IMR-90 (cell line): ENCODE data around the gene EPB41L2. TPM values are rescaled to one million over a fixed set of nuclear protein-coding genes. Genes with fewer than 3 reads are reported as not detected.

Experiments used
- ATAC-seq: fragments of 200-7000 bp; cut with Tn5 transposase; 2 replicates; pipeline ENCODE4 v1.9.1; 2020; ENCODE audit warnings: low read depth, mild to moderate bottlenecking, moderate library complexity
- BruUV-seq: library from RNA; stranded (reverse); fragments of 400-500 nt; replicated peaks from 2 replicates; lab custom pipeline; 2021; lab: Mats Ljungman, UMichigan
- CTCF ChIA-PET: fragments of 300-600 bp; formaldehyde crosslinking; extraction: SDS; loops from one replicate; lab custom pipeline; 2021; ENCODE audit warnings: antibody characterized with exemption; lab: Yijun Ruan, JAX
- POLR2A ChIA-PET: fragments of 300-600 bp; sonication (Branson Sonifier 250); formaldehyde crosslinking; loops from one replicate; lab custom pipeline; 2022; ENCODE audit warnings: antibody characterized with exemption; ENCODE audit not compliant: unreplicated experiment; lab: Charles Lee
- DNase-seq: peaks from one replicate; pipeline ENCODE4 v3.0.0; 2013
- H2AFZ ChIP-seq: replicated peaks from 2 replicates; pipeline ENCODE3; 2013; ENCODE audit warnings: low read length, mild to moderate bottlenecking; ENCODE audit not compliant: poor library complexity
- H2AK5ac ChIP-seq: 2 replicates; pipeline ENCODE4 v1.6.1; 2013; ENCODE audit warnings: low read depth, low read length, inconsistent platforms
- H2AK9ac ChIP-seq: replicated peaks from 2 replicates; pipeline ENCODE3; 2013; ENCODE audit warnings: mild to moderate bottlenecking, low read depth, low read length, moderate library complexity; ENCODE audit not compliant: poor library complexity
- H2BK120ac ChIP-seq: 2 replicates; pipeline ENCODE4 v1.6.1; 2013; ENCODE audit warnings: low read depth, low read length, inconsistent platforms
- H2BK15ac ChIP-seq: 3 replicates; pipeline ENCODE4 v1.6.1; 2013; ENCODE audit warnings: low read depth, low read length, inconsistent platforms
- H2BK20ac ChIP-seq: 2 replicates; pipeline ENCODE4 v1.6.1; 2013; ENCODE audit warnings: low read depth, mild to moderate bottlenecking, inconsistent platforms, low read length, moderate library complexity
- H2BK5ac ChIP-seq: 2 replicates; pipeline ENCODE4 v1.6.1; 2013; ENCODE audit warnings: mild to moderate bottlenecking, low read depth, low read length, inconsistent platforms; ENCODE audit not compliant: poor library complexity, severe bottlenecking
- H3K14ac ChIP-seq: replicated peaks from 2 replicates; pipeline ENCODE4 v1.6.1; 2013; ENCODE audit warnings: low read depth, low read length, inconsistent platforms
- H3K18ac ChIP-seq: 2 replicates; pipeline ENCODE4 v1.6.1; 2013; ENCODE audit warnings: low read depth, low read length, control low read depth
- H3K23ac ChIP-seq: 2 replicates; pipeline ENCODE4 v1.6.1; 2013; ENCODE audit warnings: low read depth, low read length, inconsistent platforms
- H3K27ac ChIP-seq: 2 replicates; pipeline ENCODE4 v1.5.1; 2013; ENCODE audit warnings: mild to moderate bottlenecking, control low read depth, low read length; ENCODE audit not compliant: insufficient read depth
- H3K27me3 ChIP-seq: 2 replicates; pipeline ENCODE4 v1.6.1; 2013; ENCODE audit warnings: low read length; ENCODE audit not compliant: control insufficient read depth, insufficient read depth
- H3K36me3 ChIP-seq: 2 replicates; pipeline ENCODE4 v1.6.1; 2013; ENCODE audit warnings: low read length, mixed read lengths; ENCODE audit not compliant: control insufficient read depth, insufficient read depth
- H3K4ac ChIP-seq: 2 replicates; pipeline ENCODE4 v1.6.1; 2013; ENCODE audit warnings: low read depth, low read length, inconsistent platforms
- H3K4me1 ChIP-seq: 2 replicates; pipeline ENCODE4 v1.6.1; 2013; ENCODE audit warnings: low read length, mixed read lengths; ENCODE audit not compliant: control insufficient read depth, insufficient read depth
- H3K4me2 ChIP-seq: 2 replicates; pipeline ENCODE4 v1.6.1; 2013; ENCODE audit warnings: low read depth, mild to moderate bottlenecking, control low read depth, low read length, moderate library complexity
- H3K4me3 ChIP-seq: 2 replicates; pipeline ENCODE4 v1.5.1; 2013; ENCODE audit warnings: low read depth, mild to moderate bottlenecking, control low read depth, low read length, moderate library complexity; ENCODE audit not compliant: insufficient read depth
- H3K56ac ChIP-seq: 2 replicates; pipeline ENCODE4 v1.6.1; 2013; ENCODE audit warnings: low read length, inconsistent platforms; ENCODE audit not compliant: insufficient read depth; ENCODE audit errors: extremely low read depth
- H3K79me1 ChIP-seq, 2 experiments: 2 replicates each; pipeline ENCODE4 v1.6.1; 2013; ENCODE audit warnings: low read length in 2 of 2, inconsistent platforms in 1 of 2, low read depth in 1 of 2
- H3K9ac ChIP-seq: 2 replicates; pipeline ENCODE4 v1.6.1; 2013; ENCODE audit warnings: low read depth, low read length, control low read depth
- H3K9me1 ChIP-seq: 2 replicates; pipeline ENCODE4 v1.6.1; 2013; ENCODE audit warnings: low read length, inconsistent platforms; ENCODE audit not compliant: insufficient read depth
- H3K9me3 ChIP-seq: 2 replicates; pipeline ENCODE4 v1.6.1; 2013; ENCODE audit warnings: low read length; ENCODE audit not compliant: control insufficient read depth, insufficient read depth
- H4K20me1 ChIP-seq: 2 replicates; pipeline ENCODE4 v1.6.1; 2013; ENCODE audit warnings: low read length, inconsistent platforms; ENCODE audit not compliant: insufficient read depth
- H4K5ac ChIP-seq: 2 replicates; pipeline ENCODE4 v1.6.1; 2013; ENCODE audit warnings: mild to moderate bottlenecking, low read depth, low read length, control low read depth
- H4K8ac ChIP-seq, 2 experiments: 2 replicates each; pipeline ENCODE4 v1.6.1; 2013; ENCODE audit warnings: low read depth in 2 of 2, low read length in 2 of 2, control low read depth in 1 of 2, inconsistent platforms in 1 of 2
- H4K91ac ChIP-seq: 2 replicates; pipeline ENCODE4 v1.6.1; 2013; ENCODE audit warnings: low read depth, low read length, inconsistent platforms; ENCODE audit not compliant: insufficient read depth
- BHLHE40 ChIP-seq: fragments of 150-350 bp; IDR thresholded peaks from 2 replicates; pipeline ENCODE4 v1.6.1; 2016; ENCODE audit warnings: mild to moderate bottlenecking, low read depth, low read length
- CEBPB ChIP-seq: IDR thresholded peaks from 2 replicates; pipeline ENCODE4 v1.6.1; 2012; ENCODE audit warnings: low read depth, low read length, improper control_type of control experiment
- CHD1 ChIP-seq: IDR thresholded peaks from 2 replicates; pipeline ENCODE4 v1.6.1; 2012; ENCODE audit warnings: low read depth, low read length, improper control_type of control experiment
- FOS ChIP-seq: fragments of 150-350 bp; IDR thresholded peaks from 2 replicates; pipeline ENCODE4 v1.6.1; 2016; ENCODE audit warnings: low read depth, low read length
- MAFK ChIP-seq: IDR thresholded peaks from 2 replicates; pipeline ENCODE4 v1.6.1; 2012; ENCODE audit warnings: low read depth, low read length, improper control_type of control experiment
- MAZ ChIP-seq: IDR thresholded peaks from 2 replicates; pipeline ENCODE4 v1.6.1; 2012; ENCODE audit warnings: low read depth, mild to moderate bottlenecking, low read length, improper control_type of control experiment, moderate library complexity, borderline replicate concordance
- MXI1 ChIP-seq: IDR thresholded peaks from 2 replicates; pipeline ENCODE4 v1.6.1; 2012; ENCODE audit warnings: low read depth, mild to moderate bottlenecking, low read length, moderate library complexity, borderline replicate concordance
- NFE2L2 ChIP-seq: fragments of 150-350 bp; IDR thresholded peaks from 2 replicates; pipeline ENCODE4 v1.6.1; 2016; ENCODE audit warnings: low read depth, mild to moderate bottlenecking, low read length
- POLR2A ChIP-seq: IDR thresholded peaks from 2 replicates; pipeline ENCODE4 v1.6.1; 2012; ENCODE audit warnings: mild to moderate bottlenecking, low read depth, low read length
- RAD21 ChIP-seq: IDR thresholded peaks from 2 replicates; pipeline ENCODE4 v1.6.1; 2012; ENCODE audit warnings: low read length, improper control_type of control experiment
- RCOR1 ChIP-seq: IDR thresholded peaks from 2 replicates; pipeline ENCODE4 v1.6.1; 2012; ENCODE audit warnings: mild to moderate bottlenecking, low read length, improper control_type of control experiment; ENCODE audit not compliant: insufficient replicate concordance
- RFX5 ChIP-seq: IDR thresholded peaks from 2 replicates; pipeline ENCODE4 v1.8.0; 2012; ENCODE audit warnings: low read depth, mild to moderate bottlenecking, low read length, moderate library complexity
- SMC3 ChIP-seq: fragments of 150-350 bp; IDR thresholded peaks from 2 replicates; pipeline ENCODE4 v1.6.1; 2016; ENCODE audit warnings: low read depth, mild to moderate bottlenecking, antibody characterized with exemption, low read length, moderate library complexity
- WGBS, 2 experiments: methylation state at CpG; one replicate each; pipeline versions ENCODE4 v1.1.5 to v1.1.7; 2013; ENCODE audit warnings: missing lambda C conversion rate in 2 of 2; ENCODE audit not compliant: insufficient read length in 1 of 2; ENCODE audit errors: extremely low coverage in 2 of 2; 5-methylcytosine and 5-hydroxymethylcytosine counted together
- dilution Hi-C: fragments of 300-500 bp; cut with HindIII; formaldehyde crosslinking; loops from one replicate; pipeline ENCODE4 v1.14.3; 2018; ENCODE audit warnings: low sequenced_read_pairs; ENCODE audit not compliant: unreplicated experiment
- in situ Hi-C: fragments of 300-500 bp; cut with MboI; formaldehyde crosslinking; loops from 3 replicates; pipeline ENCODE4 v1.14.3; 2019; ENCODE audit warnings: low sequenced_read_pairs, inconsistent platforms, mixed read lengths
- intact Hi-C: fragments of 100-400 bp; cut with micrococcal nuclease; formaldehyde crosslinking; loops from 2 replicates; pipeline ENCODE4 v1.10.0; 2022
- polyA plus RNA-seq, 3 experiments: library from polyadenylated mRNA; depleted of rRNA; stranded (reverse); fragments of >200 nt; gene quantifications; 2 replicates each; pipeline ENCODE4 v1.2.3, GENCODE V29; 2012; ENCODE audit warnings: low replicate concordance in 1 of 3
- total RNA-seq: library from RNA; depleted of rRNA; stranded (reverse); fragments of >200 nt; gene quantifications from 2 replicates; pipeline ENCODE4 v1.2.3, GENCODE V29; 2012
- TF ChIP-seq, protein P1 (sequence below): fragments of 150-350 bp; IDR thresholded peaks from 2 replicates; pipeline ENCODE4 v1.6.1; 2016; ENCODE audit warnings: low read depth, mild to moderate bottlenecking, low read length, moderate library complexity, borderline replicate concordance
- TF ChIP-seq, protein P2 (sequence below): fragments of 150-350 bp; IDR thresholded peaks from 2 replicates; pipeline ENCODE4 v1.6.1; 2017; ENCODE audit warnings: mild to moderate bottlenecking, antibody characterized with exemption, low read length, low read depth
- TF ChIP-seq, protein P3 (sequence below): conservative IDR thresholded peaks from 2 replicates; pipeline ENCODE4 v1.5.1; 2012; ENCODE audit warnings: mild to moderate bottlenecking, low read depth, low read length, improper control_type of control experiment

The EPB41L2 gene
- total and polyA plus RNA-seq, 2 of the 4 experiments (the other 2 are of a cell fraction): 85.7 to 99.8 TPM

GRCh38 chr6:130922922-130923321 is 140.1 kb downstream of the EPB41L2 start:
- WGBS, 2 experiments: 90% methylated on average over 3 of the region's 3 CpGs; no CpG with 5 or more reads in 1 of the 2 experiments
- Histone ChIP-seq H3K9me1 (peaks cover 9% of the 10 kb centered on the region), H3K27me3 (no peaks in the 10 kb centered on the region), H2BK15ac (no peak overlapping the region), H3K9me3 (no peaks in the 10 kb centered on the region), H2AFZ (no peak overlapping the region), H2AK5ac (no peak overlapping the region), H3K4me2 (no peak overlapping the region), H3K79me1 (peaks cover 29 to 57% of the 10 kb centered on the region in 2 experiments), H3K4ac (no peak overlapping the region), H3K9ac (no peak overlapping the region), H3K27ac (no peak overlapping the region), H2BK120ac (no peak overlapping the region), H3K4me3 (no peak overlapping the region), H3K18ac (no peak overlapping the region; the same call in 1 of the 2 replicates), H3K23ac (no peak overlapping the region), H4K5ac (no peak overlapping the region), H4K91ac (no peak overlapping the region), H3K56ac (no peak overlapping the region), H3K4me1 (peaks cover 5% of the 10 kb centered on the region), H2BK5ac (no peak overlapping the region), H2AK9ac (no peak overlapping the region), H2BK20ac (no peak overlapping the region), H3K36me3 (peaks cover 1% of the 10 kb centered on the region; the same call in 1 of the 2 replicates), H3K14ac (no peak overlapping the region; the same call in 1 of the 2 replicates), H4K20me1 (no peaks in the 10 kb centered on the region), H4K8ac (no peak overlapping the region)
- TF ChIP-seq RCOR1 (no peak), RFX5 (no peak), FOS (no peak), SMC3 (no peak), POLR2A (no peak), CEBPB (no peak), MAZ (no peak), MXI1 (no peak), NFE2L2 (no peak), RAD21 (no peak), CHD1 (no peak), BHLHE40 (no peak), MAFK (no peak)
- TF ChIP-seq, protein P1, sequence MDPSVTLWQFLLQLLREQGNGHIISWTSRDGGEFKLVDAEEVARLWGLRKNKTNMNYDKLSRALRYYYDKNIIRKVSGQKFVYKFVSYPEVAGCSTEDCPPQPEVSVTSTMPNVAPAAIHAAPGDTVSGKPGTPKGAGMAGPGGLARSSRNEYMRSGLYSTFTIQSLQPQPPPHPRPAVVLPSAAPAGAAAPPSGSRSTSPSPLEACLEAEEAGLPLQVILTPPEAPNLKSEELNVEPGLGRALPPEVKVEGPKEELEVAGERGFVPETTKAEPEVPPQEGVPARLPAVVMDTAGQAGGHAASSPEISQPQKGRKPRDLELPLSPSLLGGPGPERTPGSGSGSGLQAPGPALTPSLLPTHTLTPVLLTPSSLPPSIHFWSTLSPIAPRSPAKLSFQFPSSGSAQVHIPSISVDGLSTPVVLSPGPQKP: no peak
- TF ChIP-seq, protein P2, sequence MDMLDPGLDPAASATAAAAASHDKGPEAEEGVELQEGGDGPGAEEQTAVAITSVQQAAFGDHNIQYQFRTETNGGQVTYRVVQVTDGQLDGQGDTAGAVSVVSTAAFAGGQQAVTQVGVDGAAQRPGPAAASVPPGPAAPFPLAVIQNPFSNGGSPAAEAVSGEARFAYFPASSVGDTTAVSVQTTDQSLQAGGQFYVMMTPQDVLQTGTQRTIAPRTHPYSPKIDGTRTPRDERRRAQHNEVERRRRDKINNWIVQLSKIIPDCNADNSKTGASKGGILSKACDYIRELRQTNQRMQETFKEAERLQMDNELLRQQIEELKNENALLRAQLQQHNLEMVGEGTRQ: no peak
- TF ChIP-seq, protein P3, sequence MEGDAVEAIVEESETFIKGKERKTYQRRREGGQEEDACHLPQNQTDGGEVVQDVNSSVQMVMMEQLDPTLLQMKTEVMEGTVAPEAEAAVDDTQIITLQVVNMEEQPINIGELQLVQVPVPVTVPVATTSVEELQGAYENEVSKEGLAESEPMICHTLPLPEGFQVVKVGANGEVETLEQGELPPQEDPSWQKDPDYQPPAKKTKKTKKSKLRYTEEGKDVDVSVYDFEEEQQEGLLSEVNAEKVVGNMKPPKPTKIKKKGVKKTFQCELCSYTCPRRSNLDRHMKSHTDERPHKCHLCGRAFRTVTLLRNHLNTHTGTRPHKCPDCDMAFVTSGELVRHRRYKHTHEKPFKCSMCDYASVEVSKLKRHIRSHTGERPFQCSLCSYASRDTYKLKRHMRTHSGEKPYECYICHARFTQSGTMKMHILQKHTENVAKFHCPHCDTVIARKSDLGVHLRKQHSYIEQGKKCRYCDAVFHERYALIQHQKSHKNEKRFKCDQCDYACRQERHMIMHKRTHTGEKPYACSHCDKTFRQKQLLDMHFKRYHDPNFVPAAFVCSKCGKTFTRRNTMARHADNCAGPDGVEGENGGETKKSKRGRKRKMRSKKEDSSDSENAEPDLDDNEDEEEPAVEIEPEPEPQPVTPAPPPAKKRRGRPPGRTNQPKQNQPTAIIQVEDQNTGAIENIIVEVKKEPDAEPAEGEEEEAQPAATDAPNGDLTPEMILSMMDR: no peak
- DNase-seq (no peak), ATAC-seq (no peak)
- in situ Hi-C loops: no loop called here
- ChIA-PET CTCF (no interaction called here), POLR2A (no interaction called here)
- dilution Hi-C loops: no loop called here
- no TSS peak for BruUV-seq
- intact Hi-C loops: no loop called here
